ENCODE data around the gene MCFD2. TPM values are rescaled to one million over a fixed set of nuclear protein-coding genes. Genes with fewer than 3 reads are reported as not detected.
A peak's percentile ranks its signal among the peaks of the same experiment; 100 is the strongest.

MCFD2 gene
- total RNA-seq, 1 donor from 2014 or later = 82.0 TPM

DNA sequence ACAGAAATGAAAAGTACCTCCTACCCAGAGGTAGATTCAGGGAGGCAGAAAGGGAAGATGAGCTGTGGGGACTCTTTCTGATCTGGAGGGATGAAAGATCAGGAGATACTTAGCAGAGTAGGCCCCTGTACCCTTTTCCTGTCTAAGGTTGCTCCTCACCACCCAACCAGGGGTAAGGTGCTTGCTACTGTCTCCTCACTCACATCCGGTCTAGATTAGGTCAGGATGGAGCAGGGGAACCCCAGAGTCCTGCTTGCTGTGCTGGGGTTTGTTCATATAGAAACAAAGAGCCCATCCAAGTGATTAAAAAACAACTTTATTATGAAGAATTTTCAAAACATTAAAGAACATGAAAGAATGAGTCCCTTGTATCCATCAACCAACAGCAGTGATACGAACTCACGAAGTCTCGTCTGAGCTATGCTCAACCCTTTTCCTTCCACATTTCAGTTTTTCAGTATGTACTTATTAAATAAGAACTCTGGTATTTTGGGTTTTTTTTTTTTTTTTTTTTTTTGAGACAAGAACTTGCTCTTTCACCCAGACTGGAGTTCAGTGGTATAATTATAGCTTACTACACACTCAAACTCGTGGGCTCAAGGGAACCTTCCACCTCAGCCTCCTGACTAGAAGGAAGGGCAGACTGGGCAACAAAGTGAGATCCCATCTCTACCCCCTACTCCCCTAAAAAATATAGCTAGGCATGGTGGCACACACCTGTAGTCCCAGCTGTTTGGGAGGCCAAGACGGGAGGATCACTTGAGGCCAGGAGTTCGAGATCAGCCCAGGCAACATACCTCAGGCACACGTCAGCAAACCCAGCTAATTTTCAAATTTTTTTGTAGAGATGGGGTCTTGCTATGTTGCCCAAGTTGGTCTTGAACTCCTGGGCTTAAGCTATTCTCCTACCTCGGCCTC, 28.5 kb upstream of the MCFD2 start:
- Mint-ChIP-seq H3K4me1 (peaks cover 20% of the 10 kb centered on the region), H3K27me3 (ENCODE audit: low read depth) (peaks cover 6% of the 10 kb centered on the region), H3K27ac (no peak overlapping the region), H3K4me3 (no peak overlapping the region), H3K36me3 (no peaks in the 10 kb centered on the region), H3K9me3 (no peaks in the 10 kb centered on the region)
- TF ChIP-seq, protein P1, sequence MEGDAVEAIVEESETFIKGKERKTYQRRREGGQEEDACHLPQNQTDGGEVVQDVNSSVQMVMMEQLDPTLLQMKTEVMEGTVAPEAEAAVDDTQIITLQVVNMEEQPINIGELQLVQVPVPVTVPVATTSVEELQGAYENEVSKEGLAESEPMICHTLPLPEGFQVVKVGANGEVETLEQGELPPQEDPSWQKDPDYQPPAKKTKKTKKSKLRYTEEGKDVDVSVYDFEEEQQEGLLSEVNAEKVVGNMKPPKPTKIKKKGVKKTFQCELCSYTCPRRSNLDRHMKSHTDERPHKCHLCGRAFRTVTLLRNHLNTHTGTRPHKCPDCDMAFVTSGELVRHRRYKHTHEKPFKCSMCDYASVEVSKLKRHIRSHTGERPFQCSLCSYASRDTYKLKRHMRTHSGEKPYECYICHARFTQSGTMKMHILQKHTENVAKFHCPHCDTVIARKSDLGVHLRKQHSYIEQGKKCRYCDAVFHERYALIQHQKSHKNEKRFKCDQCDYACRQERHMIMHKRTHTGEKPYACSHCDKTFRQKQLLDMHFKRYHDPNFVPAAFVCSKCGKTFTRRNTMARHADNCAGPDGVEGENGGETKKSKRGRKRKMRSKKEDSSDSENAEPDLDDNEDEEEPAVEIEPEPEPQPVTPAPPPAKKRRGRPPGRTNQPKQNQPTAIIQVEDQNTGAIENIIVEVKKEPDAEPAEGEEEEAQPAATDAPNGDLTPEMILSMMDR (IDR thresholded peaks at IDR 0.05; ENCODE audit: unreplicated experiment) = no peak
- no peak for DNase-seq (ENCODE audit: low spot score in 2 of 2, unreplicated experiment in 2 of 2)

DNA sequence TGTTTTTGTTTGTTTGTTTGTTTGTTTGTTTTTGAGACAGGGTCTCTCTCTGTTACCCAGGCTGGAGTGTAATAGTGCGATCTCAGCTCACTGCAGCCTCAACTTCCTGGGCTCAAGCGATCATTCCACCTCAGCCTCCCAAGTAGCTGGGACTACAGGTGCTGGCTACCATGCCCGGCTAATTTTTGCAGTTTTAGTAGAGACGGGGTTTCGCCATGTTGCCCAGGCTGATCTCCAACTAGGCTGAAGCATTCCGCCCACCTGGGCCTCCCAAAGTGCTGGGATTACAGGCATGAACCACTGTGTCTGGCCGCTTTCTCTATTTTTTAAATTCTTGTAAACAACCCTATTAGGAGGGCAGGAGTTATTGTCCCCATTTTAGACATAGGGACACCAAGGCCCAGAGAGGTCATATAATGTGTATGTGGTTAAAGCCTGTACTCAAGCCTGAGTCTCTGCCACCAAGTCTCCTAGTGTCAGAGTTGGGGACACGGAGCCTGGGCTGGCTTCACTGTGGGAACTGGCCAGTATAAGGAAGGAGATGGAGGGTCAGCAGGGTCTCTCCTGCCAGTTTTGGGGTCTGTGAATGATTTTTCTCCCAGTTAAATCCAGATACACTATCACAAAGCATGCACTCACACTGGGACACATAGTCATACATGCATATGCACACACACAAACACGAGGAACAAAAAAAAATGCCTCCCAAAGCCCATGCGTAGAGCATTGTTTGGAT, 27.5 kb upstream of the MCFD2 start:
- no peak overlapping the region for H3K27ac Mint-ChIP-seq
- TF ChIP-seq, protein P1 (IDR thresholded peaks at IDR 0.05; ENCODE audit: unreplicated experiment) = no peak

DNA sequence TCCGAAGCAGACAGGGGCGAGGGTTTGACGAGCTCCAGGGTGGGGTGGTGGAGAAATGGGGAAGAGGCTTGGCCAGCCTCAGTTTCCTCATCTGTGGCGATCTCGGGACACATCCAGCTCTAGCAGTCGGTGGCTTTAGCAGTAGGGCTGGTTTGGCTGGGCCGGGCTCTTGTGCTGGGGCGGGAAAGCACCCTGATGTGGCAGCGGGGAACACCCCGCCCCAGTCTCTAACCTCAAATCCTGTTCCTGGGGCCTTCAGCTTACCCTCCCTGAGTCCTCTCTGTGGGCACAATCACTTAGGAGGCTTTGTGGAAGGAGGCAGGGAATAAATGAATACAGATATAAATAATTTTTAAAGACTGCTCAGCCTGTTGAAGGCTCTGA, 26.5 kb upstream of the MCFD2 start:
- peaks cover 20% of the 10 kb centered on the region for H3K4me1 Mint-ChIP-seq
- H3K36me3 Mint-ChIP-seq = no peaks in the 10 kb centered on the region
- peak overlapping the region; percentile 40 for H3K27ac Mint-ChIP-seq
- DNase-seq (ENCODE audit: low spot score in 2 of 2, unreplicated experiment in 2 of 2) = no peak
- H3K27me3 Mint-ChIP-seq (ENCODE audit: low read depth) = peaks cover 6% of the 10 kb centered on the region
- no peaks in the 10 kb centered on the region for H3K9me3 Mint-ChIP-seq
- TF ChIP-seq, protein P1 (IDR thresholded peaks at IDR 0.05; ENCODE audit: unreplicated experiment) = no peak
- peak overlapping the region; percentile 87 for H3K4me3 Mint-ChIP-seq

More for the DNA sequence above, 27.5 kb upstream of the MCFD2 start:
- Mint-ChIP-seq H3K9me3 (no peaks in the 10 kb centered on the region), H3K27me3 (ENCODE audit: low read depth) (peaks cover 6% of the 10 kb centered on the region), H3K4me3 (peak overlapping the region; percentile 87), H3K36me3 (no peaks in the 10 kb centered on the region), H3K4me1 (peaks cover 20% of the 10 kb centered on the region)
- no peak for DNase-seq (ENCODE audit: low spot score in 2 of 2, unreplicated experiment in 2 of 2)

DNA sequence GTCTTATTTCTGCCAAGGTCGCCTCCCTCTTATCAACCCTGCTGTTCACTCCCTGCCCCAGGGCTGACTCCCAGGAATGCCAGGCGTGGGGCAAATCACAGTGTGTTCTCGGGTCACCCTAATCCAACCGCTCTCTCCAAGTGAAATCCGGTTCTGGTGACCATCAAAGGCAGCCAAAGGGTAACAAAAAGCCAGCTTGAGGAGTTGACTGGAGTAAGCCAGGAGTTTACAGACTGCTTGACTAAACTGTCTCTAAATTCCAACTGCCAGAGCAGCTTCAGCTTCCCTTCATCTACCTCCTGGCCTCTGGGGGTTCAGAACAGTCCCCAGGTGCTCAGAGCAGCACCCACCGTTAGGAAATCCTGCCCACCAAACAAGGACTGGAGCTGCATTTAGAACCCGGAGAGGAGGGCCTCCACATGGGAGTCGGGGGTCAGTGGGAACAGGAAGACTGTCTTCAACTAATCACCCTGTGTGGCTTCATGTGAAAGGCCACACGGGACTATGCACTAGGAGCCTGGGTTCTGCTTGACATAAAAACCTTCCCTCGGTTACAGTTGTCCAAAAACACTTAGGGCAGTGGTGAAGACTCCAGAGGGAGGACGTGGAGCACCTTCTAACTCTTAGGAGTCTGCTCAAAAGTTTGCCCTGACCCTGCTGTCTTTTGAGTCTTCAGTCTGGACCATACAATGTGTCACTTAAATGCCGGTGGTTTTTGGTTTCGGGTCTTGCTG, 24.2 kb upstream of the MCFD2 start:
- no peak for DNase-seq (ENCODE audit: low spot score in 2 of 2, unreplicated experiment in 2 of 2)
- Mint-ChIP-seq H3K27ac (peak overlapping the region; percentile 32), H3K9me3 (no peaks in the 10 kb centered on the region), H3K27me3 (ENCODE audit: low read depth) (peaks cover 6% of the 10 kb centered on the region), H3K4me3 (peak overlapping the region; percentile 75), H3K36me3 (no peaks in the 10 kb centered on the region), H3K4me1 (peaks cover 20% of the 10 kb centered on the region)
- TF ChIP-seq, protein P1 (IDR thresholded peaks at IDR 0.05; ENCODE audit: unreplicated experiment) = no peak

DNA sequence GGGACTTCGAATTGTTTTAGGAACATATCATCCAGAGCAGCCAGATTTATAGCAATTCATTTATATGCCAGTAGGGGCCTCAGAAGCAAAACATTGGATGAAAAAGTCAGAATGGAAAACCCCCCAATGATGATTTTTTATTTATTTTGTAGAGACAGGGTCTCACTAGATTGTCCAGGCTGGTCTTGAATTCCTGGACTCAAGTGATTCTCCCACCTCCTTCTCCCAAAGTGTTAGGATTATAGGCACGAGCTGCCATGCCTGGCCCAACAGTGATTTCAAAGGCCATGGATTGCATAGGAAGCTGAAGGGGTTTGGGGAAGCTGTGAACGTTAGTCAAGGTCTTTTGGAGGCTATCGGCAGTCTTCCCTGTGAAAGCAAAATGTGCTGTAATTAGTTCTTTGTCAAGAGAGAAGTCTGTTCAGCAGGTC, 21.9 kb upstream of the MCFD2 start:
- no peaks in the 10 kb centered on the region for H3K36me3 Mint-ChIP-seq
- DNase-seq (ENCODE audit: low spot score in 2 of 2, unreplicated experiment in 2 of 2) = no peak
- TF ChIP-seq, protein P1 (IDR thresholded peaks at IDR 0.05; ENCODE audit: unreplicated experiment) = peak; percentile 40
- peaks cover 20% of the 10 kb centered on the region for H3K4me1 Mint-ChIP-seq
- peaks cover 6% of the 10 kb centered on the region for H3K27me3 Mint-ChIP-seq (ENCODE audit: low read depth)
- no peak overlapping the region for H3K4me3 Mint-ChIP-seq
- no peaks in the 10 kb centered on the region for H3K9me3 Mint-ChIP-seq
- no peak overlapping the region for H3K27ac Mint-ChIP-seq
